ENCODE measurements around the gene CEP112.

GRCh38 chr17:65900216-65900615 lies 291.7 kb downstream of the CEP112 start:
- TF ChIP-seq, protein P1, sequence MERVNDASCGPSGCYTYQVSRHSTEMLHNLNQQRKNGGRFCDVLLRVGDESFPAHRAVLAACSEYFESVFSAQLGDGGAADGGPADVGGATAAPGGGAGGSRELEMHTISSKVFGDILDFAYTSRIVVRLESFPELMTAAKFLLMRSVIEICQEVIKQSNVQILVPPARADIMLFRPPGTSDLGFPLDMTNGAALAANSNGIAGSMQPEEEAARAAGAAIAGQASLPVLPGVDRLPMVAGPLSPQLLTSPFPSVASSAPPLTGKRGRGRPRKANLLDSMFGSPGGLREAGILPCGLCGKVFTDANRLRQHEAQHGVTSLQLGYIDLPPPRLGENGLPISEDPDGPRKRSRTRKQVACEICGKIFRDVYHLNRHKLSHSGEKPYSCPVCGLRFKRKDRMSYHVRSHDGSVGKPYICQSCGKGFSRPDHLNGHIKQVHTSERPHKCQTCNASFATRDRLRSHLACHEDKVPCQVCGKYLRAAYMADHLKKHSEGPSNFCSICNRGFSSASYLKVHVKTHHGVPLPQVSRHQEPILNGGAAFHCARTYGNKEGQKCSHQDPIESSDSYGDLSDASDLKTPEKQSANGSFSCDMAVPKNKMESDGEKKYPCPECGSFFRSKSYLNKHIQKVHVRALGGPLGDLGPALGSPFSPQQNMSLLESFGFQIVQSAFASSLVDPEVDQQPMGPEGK (CRISPR knock-in tag; IDR thresholded peaks at IDR 0.05; ENCODE audit: borderline replicate concordance), result no peak
- TF ChIP-seq ARNTL (CRISPR knock-in tag; IDR thresholded peaks at IDR 0.05; ENCODE audit: borderline replicate concordance, low read depth), result no peak
- no peak for TF ChIP-seq PPARA (CRISPR knock-in tag; IDR thresholded peaks at IDR 0.05; ENCODE audit: borderline replicate concordance)
- TF ChIP-seq TCF4 (CRISPR knock-in tag; IDR thresholded peaks at IDR 0.05; ENCODE audit: borderline replicate concordance), result no peak
- no peak for TF ChIP-seq RARB (CRISPR knock-in tag; IDR thresholded peaks at IDR 0.05)
- no peak for TF ChIP-seq CREB5 (CRISPR knock-in tag; IDR thresholded peaks at IDR 0.05; ENCODE audit: low read depth)
- TF ChIP-seq ISL1 (CRISPR knock-in tag; IDR thresholded peaks at IDR 0.05), result no peak
- no peak for TF ChIP-seq ZNF8 (CRISPR knock-in tag; IDR thresholded peaks at IDR 0.05)
- TF ChIP-seq ZFP30 (CRISPR knock-in tag; IDR thresholded peaks at IDR 0.05), result no peak
- no peak for TF ChIP-seq ZNF70 (CRISPR knock-in tag; IDR thresholded peaks at IDR 0.05)
- no peak for TF ChIP-seq ZNF565 (CRISPR knock-in tag; conservative IDR thresholded peaks at IDR 0.05; ENCODE audit: low read depth)
- no peak for TF ChIP-seq TSHZ2 (CRISPR knock-in tag; IDR thresholded peaks at IDR 0.05)
- no peak for TF ChIP-seq GLIS3 (CRISPR knock-in tag; IDR thresholded peaks at IDR 0.05)
